Lower leg skin (tissue), 4 donors: ENCODE measurements around the gene MICU1. TPM values are rescaled to one million over a fixed set of nuclear protein-coding genes. Genes with fewer than 3 reads are reported as not detected.

Source experiments
- DNase-seq, 2 donors: peaks; one replicate each; pipeline ENCODE4 v3.0.0-alpha.2; 2019; ENCODE audit warnings: low spot score in 2 of 2
- H3K4me3 ChIP-seq: fragments of 200-600 bp; sonication (generic); 2 replicates; pipeline ENCODE4 v1.5.1; 2017; ENCODE audit warnings: mild to moderate bottlenecking, low read depth; ENCODE audit not compliant: poor library complexity, severe bottlenecking
- CTCF ChIP-seq, 3 donors: fragments of 450-650 bp; IDR thresholded peaks; one replicate each; pipeline ENCODE4 v1.5.1; 2016; ENCODE audit warnings: antibody characterized with exemption in 3 of 3, mild to moderate bottlenecking in 3 of 3, moderate library complexity in 2 of 3
- POLR2A ChIP-seq, 2 donors: fragments of 450-650 bp; IDR thresholded peaks; one replicate each; pipeline ENCODE4 v1.6.1; 2016 to 2017; ENCODE audit warnings: antibody characterized with exemption in 2 of 2, mild to moderate bottlenecking in 1 of 2, moderate library complexity in 1 of 2
- WGBS, 2 donors: methylation state at CpG; one replicate each; pipeline ENCODE4 v1.1.5; 2018; 5-methylcytosine and 5-hydroxymethylcytosine counted together
- intact Hi-C: fragments of 100-400 bp; cut with DNase I; formaldehyde crosslinking; loops from one replicate; pipeline ENCODE4 v1.15.0; 2023; ENCODE audit warnings: low total_unique reads
- total RNA-seq, 4 donors: library from RNA; depleted of rRNA; stranded (reverse); fragments of >200 nt; gene quantifications; one replicate each; pipeline ENCODE4 v1.1.0, GENCODE V29; 2016

MICU1 gene
- total RNA-seq, 4 donors from 2014 or later = 36.8 to 54.6 (median 46.8) TPM

GRCh38 chr10:72539137-72539536 is 86.7 kb downstream of the MICU1 start:
- H3K4me3 ChIP-seq = no peak overlapping the region
- no peak for TF ChIP-seq POLR2A (IDR thresholded peaks at IDR 0.05)
- no peak for TF ChIP-seq CTCF (IDR thresholded peaks at IDR 0.05)
- 83 to 94% methylated on average over 1 of the region's 1 CpG for WGBS, 2 donors
- DNase-seq = no peak
- intact Hi-C loops = no loop called here

- intact Hi-C loops = loop anchor here (5.0 kb wide), 1 partner anchor 1112 kb away; no protein-coding TSS in a partner anchor
- no peak overlapping the region for H3K4me3 ChIP-seq
- TF ChIP-seq POLR2A (IDR thresholded peaks at IDR 0.05) = no peak
- TF ChIP-seq CTCF (IDR thresholded peaks at IDR 0.05) = no peak
- no peak for DNase-seq
Observed at GRCh38 chr10:72525689-72526088, 100.2 kb downstream of the MICU1 start.

- H3K4me3 ChIP-seq = no peak overlapping the region
- no peak for DNase-seq
- 75 to 77% methylated on average over 5 of the region's 5 CpGs for WGBS, 2 donors
- intact Hi-C loops = loop anchor here (5.0 kb wide), 1 partner anchor 1112 kb away; no protein-coding TSS in a partner anchor
- TF ChIP-seq CTCF (IDR thresholded peaks at IDR 0.05) (no peak), POLR2A (IDR thresholded peaks at IDR 0.05) (no peak)
Observed at GRCh38 chr10:72525277-72525676, 100.6 kb downstream of the MICU1 start.

- DNase-seq = no peak
- no peak overlapping the region for H3K4me3 ChIP-seq
- TF ChIP-seq POLR2A (IDR thresholded peaks at IDR 0.05) (no peak), CTCF (IDR thresholded peaks at IDR 0.05) (no peak)
- intact Hi-C loops = no loop called here
- WGBS, 2 donors = 90 to 93% methylated on average over 2 of the region's 2 CpGs
Observed at GRCh38 chr10:72524489-72524888, 101.4 kb downstream of the MICU1 start.

- TF ChIP-seq POLR2A (IDR thresholded peaks at IDR 0.05) = no peak
- TF ChIP-seq CTCF (IDR thresholded peaks at IDR 0.05) = no peak
- no peak overlapping the region for H3K4me3 ChIP-seq
- no peak for DNase-seq
- intact Hi-C loops = no loop called here
- WGBS, 2 donors = 95 to 99% methylated on average over 3 of the region's 3 CpGs
Observed at GRCh38 chr10:72523932-72524396, 101.9 kb downstream of the MICU1 start.

GRCh38 chr10:72523062-72523461 is 102.8 kb downstream of the MICU1 start:
- intact Hi-C loops = no loop called here
- DNase-seq = no peak
- H3K4me3 ChIP-seq = no peak overlapping the region
- 97 to 98% methylated on average over 5 of the region's 5 CpGs for WGBS, 2 donors
- TF ChIP-seq POLR2A (IDR thresholded peaks at IDR 0.05) = no peak
- no peak for TF ChIP-seq CTCF (IDR thresholded peaks at IDR 0.05)
